GM23338 (cell line): ENCODE results near the gene CD74. TPM values are rescaled to one million over a fixed set of nuclear protein-coding genes. Genes with fewer than 3 reads are reported as not detected.

Source experiments
- ATAC-seq: fragments of 200-7000 bp; cut with Tn5 transposase; 3 replicates; pipeline ENCODE4 v1.9.1; 2020
- DNase-seq: peaks from one replicate; pipeline ENCODE4 v3.0.0-alpha.2; 2015; ENCODE audit warnings: low spot score
- H2AFZ ChIP-seq: fragments of 200-600 bp; sonication (generic); 2 replicates; pipeline ENCODE4 v1.8.0; 2016; ENCODE audit warnings: antibody characterized with exemption, mild to moderate bottlenecking, moderate library complexity
- H3F3A ChIP-seq: fragments of 200-600 bp; sonication (generic); replicated peaks from 2 replicates; pipeline ENCODE4 v1.8.0; 2017; ENCODE audit warnings: antibody characterized with exemption, mixed run types, low read depth
- H3K27ac ChIP-seq: fragments of 200-600 bp; sonication (generic); 2 replicates; pipeline ENCODE4 v1.6.1; 2016; ENCODE audit warnings: low read depth
- H3K27me3 ChIP-seq: fragments of 200-600 bp; sonication (generic); 2 replicates; pipeline ENCODE4 v1.8.0; 2016; ENCODE audit warnings: mild to moderate bottlenecking, mixed run types, moderate library complexity; ENCODE audit not compliant: insufficient read depth
- H3K36me3 ChIP-seq: fragments of 200-600 bp; sonication (generic); 2 replicates; pipeline ENCODE4 v1.8.0; 2016; ENCODE audit warnings: mild to moderate bottlenecking; ENCODE audit not compliant: insufficient read depth
- H3K4me1 ChIP-seq: fragments of 200-600 bp; sonication (generic); 2 replicates; pipeline ENCODE4 v1.8.0; 2016; ENCODE audit warnings: mild to moderate bottlenecking, moderate library complexity; ENCODE audit not compliant: insufficient read depth
- H3K4me2 ChIP-seq: fragments of 200-600 bp; sonication (generic); 2 replicates; pipeline ENCODE4 v1.7.1; 2017; ENCODE audit warnings: mixed run types
- H3K4me3 ChIP-seq: fragments of 200-600 bp; sonication (generic); 2 replicates; pipeline ENCODE4 v1.6.1; 2016; ENCODE audit warnings: mixed run types
- H3K79me2 ChIP-seq: fragments of 200-600 bp; sonication (generic); replicated peaks from 2 replicates; pipeline ENCODE4 v1.8.0; 2017; ENCODE audit warnings: mild to moderate bottlenecking; ENCODE audit not compliant: insufficient read depth
- H3K9me2 ChIP-seq: fragments of 200-600 bp; sonication (generic); 2 replicates; pipeline ENCODE4 v1.8.0; 2017; ENCODE audit not compliant: insufficient read depth
- H4K20me1 ChIP-seq: fragments of 200-600 bp; sonication (generic); replicated peaks from 2 replicates; pipeline ENCODE4 v1.8.0; 2017; ENCODE audit warnings: mild to moderate bottlenecking; ENCODE audit not compliant: insufficient read depth
- H3K27ac Mint-ChIP-seq: 2 replicates; pipeline ENCODE4 v1.8.0; 2020; ENCODE audit warnings: inconsistent platforms, mild to moderate bottlenecking, moderate library complexity, mixed read lengths
- H3K27me3 Mint-ChIP-seq: 3 replicates; pipeline ENCODE4 v1.8.0; 2022; ENCODE audit warnings: low read depth, mild to moderate bottlenecking, moderate library complexity, mixed read lengths, inconsistent platforms; ENCODE audit not compliant: insufficient read depth, poor library complexity
- H3K36me3 Mint-ChIP-seq: 3 replicates; pipeline ENCODE4 v1.8.0; 2021; ENCODE audit warnings: low read depth, mild to moderate bottlenecking, inconsistent platforms, moderate library complexity, mixed read lengths
- H3K4me1 Mint-ChIP-seq: 3 replicates; pipeline ENCODE4 v1.8.0; 2020; ENCODE audit warnings: mild to moderate bottlenecking, inconsistent platforms, mixed read lengths
- H3K4me3 Mint-ChIP-seq: 3 replicates; pipeline ENCODE4 v1.8.0; 2021; ENCODE audit warnings: moderate library complexity, mild to moderate bottlenecking, inconsistent platforms, mixed read lengths
- H3K9me3 Mint-ChIP-seq: 3 replicates; pipeline ENCODE4 v1.8.0; 2020; ENCODE audit warnings: moderate library complexity, mild to moderate bottlenecking, inconsistent platforms, mixed read lengths
- CREB1 ChIP-seq: fragments of 250-450 bp; sonication (Bioruptor Pico); IDR thresholded peaks from 2 replicates; pipeline ENCODE4 v1.5.0; 2020; ENCODE audit warnings: low read depth, mild to moderate bottlenecking, moderate library complexity
- CTCF ChIP-seq, 2 experiments: fragments of 200-600 bp in 1 of 2; sonication (generic) in 1 of 2; conservative IDR thresholded peaks; 2 replicates each; pipeline versions ENCODE4 v1.5.1 to v1.6.1; 2016 to 2017; ENCODE audit warnings: antibody characterized with exemption in 2 of 2, low read depth in 2 of 2, mild to moderate bottlenecking in 2 of 2, moderate library complexity in 1 of 2
- ETS1 ChIP-seq: IDR thresholded peaks from 2 replicates; pipeline ENCODE4 v1.6.1; 2016; ENCODE audit warnings: antibody characterized with exemption
- EZH2 ChIP-seq: fragments of 200-600 bp; sonication (generic); IDR thresholded peaks from one replicate; pipeline ENCODE4 v1.8.0; 2017; ENCODE audit warnings: antibody characterized with exemption, mild to moderate bottlenecking, low read depth; ENCODE audit not compliant: unreplicated experiment
- EZH2phosphoT487 ChIP-seq: fragments of 200-600 bp; sonication (generic); IDR thresholded peaks from one replicate; pipeline ENCODE4 v1.8.1; 2018; ENCODE audit warnings: antibody characterized with exemption; ENCODE audit not compliant: unreplicated experiment
- JUNB ChIP-seq: IDR thresholded peaks from one replicate; pipeline ENCODE4 v1.6.1; 2016; ENCODE audit warnings: antibody characterized with exemption; ENCODE audit not compliant: unreplicated experiment
- NANOG ChIP-seq: IDR thresholded peaks from 2 replicates; pipeline ENCODE4 v1.6.1; 2016; ENCODE audit warnings: antibody characterized with exemption, borderline replicate concordance
- POLR2AphosphoS5 ChIP-seq: IDR thresholded peaks from 2 replicates; pipeline ENCODE4 v1.6.1; 2016; ENCODE audit warnings: antibody characterized with exemption, low read depth
- REST ChIP-seq: IDR thresholded peaks from one replicate; pipeline ENCODE4 v1.6.1; 2018; ENCODE audit warnings: antibody characterized with exemption; ENCODE audit not compliant: unreplicated experiment
- STAT1 ChIP-seq: IDR thresholded peaks from one replicate; pipeline ENCODE4 v1.6.1; 2016; ENCODE audit warnings: antibody characterized with exemption; ENCODE audit not compliant: unreplicated experiment
- ZNF114 ChIP-seq: fragments of 250-450 bp; sonication (Bioruptor Pico); IDR thresholded peaks from 2 replicates; pipeline ENCODE4 v1.5.0; 2020; ENCODE audit warnings: mild to moderate bottlenecking, moderate library complexity
- ZNF331 ChIP-seq: fragments of 250-450 bp; sonication (Bioruptor Pico); IDR thresholded peaks from 2 replicates; pipeline ENCODE4 v1.5.0; 2020; ENCODE audit warnings: low read depth, mild to moderate bottlenecking, moderate library complexity
- ZNF462 ChIP-seq: fragments of 250-450 bp; sonication (Bioruptor Pico); IDR thresholded peaks from 2 replicates; pipeline ENCODE4 v1.5.0; 2020; ENCODE audit warnings: mild to moderate bottlenecking, moderate library complexity
- long read RNA-seq: library from polyadenylated mRNA; unstranded; transcript quantifications from one replicate; pipeline ENCODE4 v2.0.0, GENCODE V29; 2020; ENCODE audit not compliant: unreplicated experiment
- polyA plus RNA-seq: library from polyadenylated mRNA; unstranded; fragments of >200 nt; fragmentation: Nextera tagmentation; extraction: Ambion mirVana; gene quantifications from 2 replicates; pipeline ENCODE4 v1.2.1, GENCODE V29; 2016
- total RNA-seq: library from RNA; depleted of rRNA; stranded (reverse); fragments of >200 nt; shearing (Covaris generic); gene quantifications from 2 replicates; pipeline ENCODE4 v1.2.3, GENCODE V29; 2014; rRNA removed

Gene CD74
- 49.8 and 54.8 TPM in 2 replicates for total RNA-seq
- polyA plus RNA-seq = 98.4 and 105 TPM in 2 replicates
- long read RNA-seq, transcript CD74-202 (8 exons, 1,449 nt) = major isoform, 30 of 35 reads
- long read RNA-seq, partial matches to known transcripts = 2 of 35 reads
- long read RNA-seq, other reads (novel, unspliced or antisense) = 0 of 35 reads

GRCh38 chr5:150412319-150413175 lies at the start of gene CD74:
Gene CD74 (minus strand): TSS chr5:150412910. CDS start chr5:150412749, 161 bp downstream.
- peak within 1 kb of the TSS; percentile 81 for H3K4me3 Mint-ChIP-seq
- peaks cover 35% of the 10 kb centered on the region for H3K4me1 ChIP-seq
- H3K4me1 Mint-ChIP-seq = peaks cover 41% of the 10 kb centered on the region
- ATAC-seq (peak; percentile 58), DNase-seq (peak; percentile 87)
- H4K20me1 ChIP-seq = no peaks in the 10 kb centered on the region
- H3K36me3 Mint-ChIP-seq = no peaks in the 10 kb centered on the region
- peaks cover 16% of the 10 kb centered on the region; the same call in 1 of the 2 replicates for H3F3A ChIP-seq
- H3K4me3 ChIP-seq = peak within 1 kb of the TSS; percentile 61
- H3K9me2 ChIP-seq = no peaks in the 10 kb centered on the region
- H2AFZ ChIP-seq = peak within 1 kb of the TSS; percentile 96
- no peaks in the 10 kb centered on the region; the same call in 2 of the 3 replicates for H3K9me3 Mint-ChIP-seq
- peak within 1 kb of the TSS; percentile 89 for H3K27ac ChIP-seq
- peak; percentile 59 for TF ChIP-seq POLR2AphosphoS5
- no peak for TF ChIP-seq REST
- TF ChIP-seq ZNF331 (CRISPR knock-in tag) = no peak
- TF ChIP-seq CTCF (conservative IDR thresholded peaks at IDR 0.05; ENCODE audit: low read depth in 2 of 2) = peak in 1 of 2 experiments; percentile 42; a peak in 2 of 4 replicates
- TF ChIP-seq STAT1 = no peak
- no peak for TF ChIP-seq NANOG
- TF ChIP-seq EZH2phosphoT487 = no peak
- no peak for TF ChIP-seq ZNF114 (CRISPR knock-in tag)
- TF ChIP-seq ZNF462 (CRISPR knock-in tag) = no peak
- no peak for TF ChIP-seq EZH2
- TF ChIP-seq CREB1 (CRISPR knock-in tag) = peak; percentile 93
- TF ChIP-seq JUNB = no peak
- no peak for TF ChIP-seq ETS1
- peaks cover 3% of the 10 kb centered on the region for H3K27me3 Mint-ChIP-seq
- H3K36me3 ChIP-seq = no peaks in the 10 kb centered on the region
- no peaks in the 10 kb centered on the region for H3K79me2 ChIP-seq
- no peaks in the 10 kb centered on the region for H3K27me3 ChIP-seq
- H3K4me2 ChIP-seq = peak within 1 kb of the TSS; percentile 82
- H3K27ac Mint-ChIP-seq = peak within 1 kb of the TSS; percentile 94
